Measurements from ENCODE around the gene ADO. TPM values are rescaled to one million over a fixed set of nuclear protein-coding genes. Genes with fewer than 3 reads are reported as not detected.

Gene ADO
- total RNA-seq, 1 experiment from 2014 or later, result 26.2 TPM

DNA sequence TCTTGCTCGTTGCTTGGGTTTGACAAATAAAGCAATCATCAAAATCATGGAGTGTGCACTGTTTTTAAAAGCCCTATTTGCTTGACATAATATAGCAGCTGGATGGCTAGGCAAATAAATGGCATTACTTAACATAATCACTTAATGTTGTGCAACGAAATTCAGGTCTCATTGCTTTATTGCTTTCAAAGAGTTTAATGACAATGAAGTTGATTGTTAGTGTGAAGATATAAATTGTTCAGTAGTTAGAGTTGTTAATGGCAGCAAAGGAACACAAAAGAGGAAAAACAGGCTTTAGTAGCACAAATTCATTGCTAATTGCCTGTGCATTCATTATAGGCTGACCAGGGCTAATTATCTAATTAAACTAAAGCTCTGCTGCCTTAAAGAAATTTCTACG lies 7.6 kb upstream of the ADO start:
- no peak for ATAC-seq
- BruUV-seq (replicated peaks), result no TSS peak
- Histone ChIP-seq H3K4me2 (ENCODE audit: low read length) (no peak overlapping the region), H3K9me2 (ENCODE audit: insufficient read depth) (no peaks in the 10 kb centered on the region), H3K36me3 (ENCODE audit: control insufficient read depth in 1 of 2, insufficient read depth in 2 of 2, low read length in 2 of 2) (no peaks in the 10 kb centered on the region), H3K27me3 (ENCODE audit: insufficient read depth, low read length) (peaks cover 34% of the 10 kb centered on the region), H3K4me3 (replicated peaks in 1 of 2; ENCODE audit: low read depth in 1 of 2, low read length in 2 of 2) (no peak overlapping the region), H3K4me1 (ENCODE audit: control insufficient read depth in 1 of 2, insufficient read depth in 2 of 2, low read length in 2 of 2) (no peaks in the 10 kb centered on the region), H3K9me3 (ENCODE audit: control insufficient read depth in 1 of 2, insufficient read depth in 1 of 2, low read depth in 1 of 2, low read length in 2 of 2) (no peaks in the 10 kb centered on the region), H3K9ac (ENCODE audit: low read length) (no peak overlapping the region), H3K79me2 (ENCODE audit: insufficient read depth, low read length) (no peaks in the 10 kb centered on the region), H4K20me1 (ENCODE audit: insufficient read depth) (no peaks in the 10 kb centered on the region), H2AFZ (ENCODE audit: low read depth, low read length, poor library complexity, severe bottlenecking) (no peak overlapping the region), H3K27ac (ENCODE audit: low read depth, low read length) (no peak overlapping the region)
- ChIA-PET RAD21 (ENCODE audit: low non-redundant PET in 1 of 2, low total read pairs in 2 of 2, uncharacterized antibody in 2 of 2, unreplicated experiment in 2 of 2) (no interaction called here), POLR2A (no interaction called here), CTCF (no interaction called here)
- no peak for TF ChIP-seq ZNF274 (IDR thresholded peaks at IDR 0.05; ENCODE audit: low read depth, low read length)
- TF ChIP-seq, protein P1, sequence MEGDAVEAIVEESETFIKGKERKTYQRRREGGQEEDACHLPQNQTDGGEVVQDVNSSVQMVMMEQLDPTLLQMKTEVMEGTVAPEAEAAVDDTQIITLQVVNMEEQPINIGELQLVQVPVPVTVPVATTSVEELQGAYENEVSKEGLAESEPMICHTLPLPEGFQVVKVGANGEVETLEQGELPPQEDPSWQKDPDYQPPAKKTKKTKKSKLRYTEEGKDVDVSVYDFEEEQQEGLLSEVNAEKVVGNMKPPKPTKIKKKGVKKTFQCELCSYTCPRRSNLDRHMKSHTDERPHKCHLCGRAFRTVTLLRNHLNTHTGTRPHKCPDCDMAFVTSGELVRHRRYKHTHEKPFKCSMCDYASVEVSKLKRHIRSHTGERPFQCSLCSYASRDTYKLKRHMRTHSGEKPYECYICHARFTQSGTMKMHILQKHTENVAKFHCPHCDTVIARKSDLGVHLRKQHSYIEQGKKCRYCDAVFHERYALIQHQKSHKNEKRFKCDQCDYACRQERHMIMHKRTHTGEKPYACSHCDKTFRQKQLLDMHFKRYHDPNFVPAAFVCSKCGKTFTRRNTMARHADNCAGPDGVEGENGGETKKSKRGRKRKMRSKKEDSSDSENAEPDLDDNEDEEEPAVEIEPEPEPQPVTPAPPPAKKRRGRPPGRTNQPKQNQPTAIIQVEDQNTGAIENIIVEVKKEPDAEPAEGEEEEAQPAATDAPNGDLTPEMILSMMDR (IDR thresholded peaks at IDR 0.05 in 2 of 3, conservative IDR thresholded peaks at IDR 0.05 in 1 of 3; ENCODE audit: borderline replicate concordance in 1 of 3, insufficient read depth in 1 of 3, low read depth in 2 of 3, low read length in 2 of 3), result no peak
- TF ChIP-seq POLR2AphosphoS5 (IDR thresholded peaks at IDR 0.05; ENCODE audit: low read depth, low read length), result no peak
- no peak for TF ChIP-seq EZH2phosphoT487 (IDR thresholded peaks at IDR 0.05; ENCODE audit: borderline replicate concordance)
- no peak for TF ChIP-seq CBX3 (IDR thresholded peaks at IDR 0.05; ENCODE audit: low read depth)
- no peak for TF ChIP-seq ZFX (IDR thresholded peaks at IDR 0.05)
- DNase-seq (ENCODE audit: low read depth, low spot score), result no peak
- intact Hi-C loops (cut with micrococcal nuclease), result no loop called here

DNA sequence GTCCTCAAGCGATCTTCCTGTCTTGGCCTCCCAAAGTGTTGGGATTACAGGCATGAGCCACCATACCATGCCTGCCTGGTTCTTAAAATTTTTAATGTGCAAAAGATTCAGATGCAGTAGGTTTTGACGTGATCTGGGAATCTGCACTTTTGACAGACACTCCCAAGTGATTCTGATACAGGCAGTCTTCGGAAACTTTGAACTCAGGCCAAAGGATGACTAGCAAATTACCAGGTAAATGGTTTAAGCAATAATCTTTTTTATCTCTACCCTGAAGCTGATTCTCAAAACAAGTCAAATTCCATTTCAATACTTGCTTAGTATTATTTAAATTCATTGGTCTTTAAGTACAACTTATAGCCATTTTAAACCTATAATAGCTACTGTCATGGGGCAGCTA lies 2.6 kb upstream of the ADO start:
- RAD21 ChIA-PET (ENCODE audit: low non-redundant PET in 1 of 2, low total read pairs in 2 of 2, uncharacterized antibody in 2 of 2, unreplicated experiment in 2 of 2), result no interaction called here
- BruUV-seq (replicated peaks), result no TSS peak
- H2AFZ ChIP-seq (ENCODE audit: low read depth, low read length, poor library complexity, severe bottlenecking), result no peak overlapping the region
- no peak for DNase-seq (ENCODE audit: low read depth, low spot score)
- no peak overlapping the region for H3K9ac ChIP-seq (ENCODE audit: low read length)
- no peaks in the 10 kb centered on the region for H3K9me2 ChIP-seq (ENCODE audit: insufficient read depth)
- H3K79me2 ChIP-seq (ENCODE audit: insufficient read depth, low read length), result peaks cover 20% of the 10 kb centered on the region
- H3K36me3 ChIP-seq (ENCODE audit: control insufficient read depth in 1 of 2, insufficient read depth in 2 of 2, low read length in 2 of 2), result no peaks in the 10 kb centered on the region
- peaks cover 25% of the 10 kb centered on the region for H3K27me3 ChIP-seq (ENCODE audit: insufficient read depth, low read length)
- intact Hi-C loops (cut with micrococcal nuclease), result no loop called here
- CTCF ChIA-PET, result no interaction called here
- peaks cover 7% of the 10 kb centered on the region; the same call in 1 of the 2 replicates for H4K20me1 ChIP-seq (ENCODE audit: insufficient read depth)
- H3K4me2 ChIP-seq (ENCODE audit: low read length), result no peak overlapping the region
- POLR2A ChIA-PET, result no interaction called here
- H3K9me3 ChIP-seq (ENCODE audit: control insufficient read depth in 1 of 2, insufficient read depth in 1 of 2, low read depth in 1 of 2, low read length in 2 of 2), result no peaks in the 10 kb centered on the region
- no peak overlapping the region for H3K27ac ChIP-seq (ENCODE audit: low read depth, low read length)
- no peak for ATAC-seq
- H3K4me1 ChIP-seq (ENCODE audit: control insufficient read depth in 1 of 2, insufficient read depth in 2 of 2, low read length in 2 of 2), result peaks cover 4 to 16% of the 10 kb centered on the region in 2 experiments; a peak in 3 of 4 replicates
- TF ChIP-seq RAD21 (IDR thresholded peaks at IDR 0.05; ENCODE audit: low read depth), result no peak
- no peak for TF ChIP-seq POLR2A (IDR thresholded peaks at IDR 0.05; ENCODE audit: borderline replicate concordance, extremely low read depth, insufficient read depth, insufficient read length)
- TF ChIP-seq EZH2 (IDR thresholded peaks at IDR 0.05), result no peak
- TF ChIP-seq, protein P2, sequence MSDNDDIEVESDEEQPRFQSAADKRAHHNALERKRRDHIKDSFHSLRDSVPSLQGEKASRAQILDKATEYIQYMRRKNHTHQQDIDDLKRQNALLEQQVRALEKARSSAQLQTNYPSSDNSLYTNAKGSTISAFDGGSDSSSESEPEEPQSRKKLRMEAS (IDR thresholded peaks at IDR 0.05), result no peak
- TF ChIP-seq EGR1 (IDR thresholded peaks at IDR 0.05; ENCODE audit: low read depth), result no peak
- TF ChIP-seq, protein P1 (IDR thresholded peaks at IDR 0.05 in 2 of 3, conservative IDR thresholded peaks at IDR 0.05 in 1 of 3; ENCODE audit: borderline replicate concordance in 1 of 3, insufficient read depth in 1 of 3, low read depth in 2 of 3, low read length in 2 of 3), result no peak
- TF ChIP-seq ZFX (IDR thresholded peaks at IDR 0.05), result no peak
- TF ChIP-seq TCF7L2 (IDR thresholded peaks at IDR 0.05; ENCODE audit: borderline replicate concordance, extremely low read depth, insufficient read depth, insufficient read length), result no peak
- TF ChIP-seq POLR2AphosphoS5 (IDR thresholded peaks at IDR 0.05; ENCODE audit: low read depth, low read length), result no peak
- H3K4me3 ChIP-seq (replicated peaks in 1 of 2; ENCODE audit: low read depth in 1 of 2, low read length in 2 of 2), result no peak overlapping the region
